HG03039 (cell line): Measurements from ENCODE around the gene TNK2.

ENCODE experiments used
- ATAC-seq: cut with Tn5 transposase; IDR thresholded peaks from one replicate; pipeline ENCODE4 v1.9.1; 2021; ENCODE audit warnings: mild to moderate bottlenecking, moderate library complexity; ENCODE audit not compliant: unreplicated experiment

TNK2 gene

DNA sequence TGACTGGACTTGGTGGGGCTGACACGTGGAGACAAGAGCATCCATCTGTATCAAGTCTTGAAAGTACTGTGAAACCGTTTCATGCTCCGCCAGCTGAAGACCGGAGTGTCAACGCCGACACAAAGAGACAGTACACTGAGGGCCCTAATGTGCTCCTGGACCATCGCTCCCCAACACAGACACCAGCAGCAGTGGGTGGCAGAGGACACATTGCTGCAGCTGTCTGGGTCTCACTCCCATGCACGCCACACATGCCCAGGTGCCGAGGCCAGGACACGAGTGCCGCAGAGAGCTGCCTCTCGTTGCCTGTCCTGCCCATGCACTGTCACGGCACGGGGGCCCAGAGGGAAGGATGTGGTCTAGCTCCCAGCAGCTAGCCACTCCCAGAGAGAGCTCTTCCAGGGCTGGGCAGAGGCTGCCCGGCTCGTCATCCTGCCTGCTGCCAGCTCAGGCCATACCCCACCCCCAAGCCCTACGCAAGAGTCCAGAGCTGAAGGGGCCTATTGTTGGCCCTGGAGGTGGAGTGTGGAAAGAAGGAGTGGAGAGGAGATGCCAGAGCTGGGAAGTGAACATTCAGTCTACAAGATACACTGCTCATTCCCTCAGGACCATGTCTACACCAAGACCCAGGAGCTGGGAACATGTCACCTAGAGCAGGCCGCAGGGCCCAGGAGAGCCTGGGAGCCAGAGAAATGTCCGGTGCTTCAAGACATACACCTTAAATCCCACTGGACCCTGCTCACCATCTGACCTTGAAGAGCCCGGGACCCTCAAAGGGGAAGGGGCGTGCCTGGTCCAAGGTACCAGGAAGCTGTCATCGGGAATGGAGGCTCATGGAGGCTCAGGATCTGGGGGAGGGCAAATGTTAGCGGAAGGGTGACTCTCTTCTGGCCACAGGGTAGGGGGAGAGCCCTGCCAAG is 7.7 kb downstream of the TNK2 start:
- ATAC-seq: no peak

GRCh38 chr3:195899701-195900435 is 8.5 kb downstream of the TNK2 start:
- ATAC-seq: no peak

GRCh38 chr3:195897853-195898415 is 10.4 kb downstream of the TNK2 start:
- ATAC-seq: no peak

DNA sequence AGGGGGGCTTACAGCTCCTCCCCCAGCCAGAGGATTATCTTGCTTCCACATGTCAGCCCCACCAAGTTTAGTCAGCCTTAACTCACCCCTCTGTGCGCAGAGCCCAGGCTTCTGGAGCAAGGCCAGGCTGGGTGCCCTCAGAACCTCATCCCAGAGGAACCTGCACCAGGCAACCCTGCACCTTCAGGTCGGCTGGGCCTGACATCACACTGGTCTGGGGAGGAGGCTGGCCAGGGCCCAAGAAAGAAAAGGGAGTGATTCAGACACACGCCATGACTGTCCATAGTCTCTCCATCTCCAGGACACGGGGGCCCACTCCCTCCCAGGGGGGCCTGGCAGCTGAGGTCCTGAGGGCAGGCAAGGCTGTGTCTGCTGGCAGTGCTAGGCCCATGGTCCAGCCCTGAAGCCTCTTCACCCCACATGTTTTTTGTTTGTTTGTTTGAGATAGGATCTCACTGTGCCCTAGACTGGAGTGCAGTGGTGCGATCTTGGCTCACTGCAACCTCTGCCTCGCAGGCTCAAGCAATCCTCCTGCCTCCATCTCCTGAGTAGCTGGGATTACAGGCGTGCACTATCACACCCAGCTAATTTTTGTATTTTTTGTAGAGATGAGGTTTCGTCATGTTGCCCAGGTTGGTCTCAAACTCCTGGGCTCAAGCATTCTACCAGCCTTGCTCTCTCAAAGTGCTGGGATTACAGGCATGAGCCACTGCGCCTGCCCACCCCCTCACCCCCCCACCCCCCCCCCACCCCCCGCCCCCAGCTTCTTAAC is 11.1 kb downstream of the TNK2 start:
- no peak for ATAC-seq

DNA sequence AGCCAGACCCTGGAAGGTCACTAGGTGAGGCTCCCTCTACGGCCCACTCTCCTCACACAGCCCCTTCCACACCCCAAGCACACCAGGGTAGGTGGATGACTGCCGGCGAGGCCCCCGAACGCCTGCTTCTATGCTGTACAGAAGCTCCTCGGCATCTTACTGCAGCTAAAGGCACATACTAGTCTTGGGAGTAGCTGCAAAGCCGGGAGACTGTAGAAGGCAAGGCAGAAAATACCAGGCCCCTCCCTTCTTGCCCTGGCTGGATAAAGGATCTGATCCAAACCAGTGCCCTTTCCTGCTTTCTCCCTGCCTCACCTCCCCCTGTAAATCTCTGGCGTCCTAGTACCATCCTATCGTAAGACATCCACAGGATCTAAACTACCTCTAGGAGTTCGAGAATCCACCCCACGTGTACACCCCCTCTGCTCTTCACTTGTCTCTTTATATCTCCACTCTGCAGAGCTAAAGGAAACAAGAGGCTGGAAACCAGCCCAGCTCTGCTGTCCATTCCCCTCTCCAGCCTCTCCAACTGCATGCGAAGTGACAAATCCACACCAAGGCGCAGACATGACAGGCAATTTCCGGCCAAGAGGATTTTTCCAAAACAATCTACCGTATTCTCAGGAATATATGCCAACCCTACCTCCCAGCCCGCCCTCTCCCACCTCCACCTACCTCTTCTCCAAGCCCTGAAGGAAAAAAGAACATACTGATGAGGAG is 11.8 kb downstream of the TNK2 start:
- no peak for ATAC-seq

DNA sequence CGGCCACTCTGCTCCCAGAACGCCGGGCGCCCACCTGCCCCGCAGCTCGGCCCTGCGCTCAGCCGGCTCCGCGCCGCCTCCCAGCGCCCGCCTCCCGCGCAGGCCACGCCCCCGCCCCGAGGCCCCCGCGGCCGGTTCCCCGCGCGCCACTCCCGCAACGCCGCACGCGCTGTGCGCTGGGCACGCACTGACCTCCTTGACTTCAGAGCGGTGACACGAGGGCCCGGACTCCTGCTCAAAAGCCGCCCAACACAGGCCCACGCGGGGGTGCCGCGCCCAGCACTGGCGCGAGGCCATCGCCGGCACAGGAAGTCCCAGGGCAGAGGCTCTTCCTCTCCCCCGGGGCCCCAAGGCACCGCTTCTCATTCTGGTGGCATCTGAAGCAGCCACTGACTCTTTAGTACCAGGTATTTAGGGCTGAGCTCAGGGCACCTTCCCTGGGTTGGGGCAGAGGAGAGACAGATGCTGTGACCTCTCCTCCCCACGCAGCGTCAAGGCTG is 12.4 kb downstream of the TNK2 start:
- peak; percentile 42 for ATAC-seq

DNA sequence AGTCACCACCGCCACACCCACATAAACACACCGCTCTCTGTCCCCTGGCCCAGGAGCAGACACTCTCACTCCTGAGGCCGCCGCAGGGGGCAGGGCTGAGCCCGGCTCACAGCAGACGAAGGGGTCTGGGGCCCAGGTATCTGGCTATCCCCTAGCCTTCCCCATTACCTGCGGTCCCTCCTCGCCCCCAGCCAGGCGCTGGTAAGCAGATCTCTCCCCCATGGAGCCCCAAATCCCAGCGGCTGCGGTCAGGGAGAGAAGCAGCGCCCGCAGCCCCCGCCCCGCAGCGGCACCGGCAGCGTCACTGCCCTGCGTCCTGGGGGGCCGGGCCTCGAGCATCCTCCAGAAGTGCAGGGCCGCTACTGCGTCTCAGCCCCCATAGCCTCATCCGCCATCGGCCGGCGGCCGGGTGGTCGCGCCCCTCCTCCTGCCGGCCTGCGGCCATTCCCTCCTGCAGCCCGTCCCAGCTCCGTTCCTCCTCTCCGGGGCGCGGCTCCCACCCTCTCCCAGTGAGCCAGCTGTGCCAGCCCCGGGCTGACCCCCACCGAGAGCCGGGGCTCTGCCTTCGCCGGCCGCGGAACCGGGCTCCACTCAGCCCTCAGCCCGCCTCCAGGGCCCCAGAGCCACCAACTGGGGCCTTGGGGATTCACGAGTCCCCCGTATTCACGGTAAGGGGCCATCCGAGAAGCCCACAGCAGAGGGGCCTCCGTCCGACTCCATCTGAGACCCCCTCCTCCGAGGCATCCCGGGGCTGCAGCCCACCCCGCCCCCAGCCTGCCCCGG is 13.1 kb downstream of the TNK2 start:
- ATAC-seq: peak; percentile 32

DNA sequence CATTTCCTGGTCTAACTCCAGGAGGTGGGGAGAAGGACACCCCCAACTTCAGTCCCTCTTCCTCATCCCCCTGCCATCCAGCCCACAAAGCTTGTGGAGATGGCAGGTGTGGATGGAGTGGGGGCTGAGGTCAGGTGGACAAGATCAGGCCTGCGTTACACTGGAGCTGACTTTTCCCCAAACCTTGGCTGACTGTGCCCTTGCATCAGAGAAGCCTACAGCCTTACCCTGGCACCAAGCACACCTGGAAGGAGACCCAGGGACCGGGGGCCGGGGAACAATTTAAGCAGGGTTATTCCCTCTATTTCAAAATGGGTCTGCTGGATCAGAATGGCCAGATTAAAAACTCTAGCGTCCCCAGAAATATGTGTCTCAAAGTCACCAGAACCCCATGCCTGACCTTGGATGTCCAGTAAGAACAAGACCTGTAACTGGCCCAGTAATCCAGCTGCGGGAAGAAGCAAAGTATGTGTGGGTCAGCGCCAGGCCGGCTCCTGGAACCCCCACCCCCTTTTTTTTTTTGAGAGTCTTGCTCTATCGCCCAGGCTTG is 14.4 kb downstream of the TNK2 start:
- no peak for ATAC-seq

DNA sequence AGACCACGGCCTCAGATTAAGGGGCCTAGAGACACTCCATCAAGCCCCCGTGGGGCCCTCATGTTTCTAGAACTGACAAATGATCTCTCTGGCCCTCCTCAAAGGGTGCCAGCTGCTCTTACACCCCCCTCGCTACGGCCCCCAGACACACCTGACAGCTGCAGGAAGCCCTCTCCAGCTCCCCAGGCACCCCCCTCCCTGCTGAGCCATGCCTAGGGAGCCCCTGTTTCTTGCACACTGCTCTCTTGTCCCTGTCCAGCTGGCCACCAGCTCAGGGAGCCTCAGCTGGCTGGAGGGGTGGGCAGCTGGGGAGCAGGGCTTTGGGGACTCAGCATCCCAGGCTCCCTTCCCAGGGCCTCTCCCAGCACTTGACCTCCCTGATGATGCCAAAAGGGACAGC is 14.8 kb downstream of the TNK2 start:
- ATAC-seq: no peak

DNA sequence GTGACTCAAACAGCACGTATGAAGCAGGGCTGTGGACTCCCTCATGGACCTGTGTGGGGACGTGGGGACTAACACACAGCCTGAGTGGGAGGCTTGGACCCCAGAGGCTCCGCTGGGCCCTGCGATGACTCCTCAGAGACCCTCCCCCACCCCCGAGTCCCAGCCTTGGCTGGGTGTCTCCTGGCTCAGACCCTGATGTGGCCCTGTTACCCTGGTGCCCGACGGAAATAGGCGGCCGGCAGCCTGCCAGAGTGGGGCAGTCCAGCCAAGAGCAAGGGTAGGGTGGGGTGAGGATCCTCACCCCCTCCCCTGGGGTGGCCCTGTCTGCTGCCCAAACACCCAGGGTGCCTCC is 15.3 kb downstream of the TNK2 start:
- ATAC-seq: no peak

DNA sequence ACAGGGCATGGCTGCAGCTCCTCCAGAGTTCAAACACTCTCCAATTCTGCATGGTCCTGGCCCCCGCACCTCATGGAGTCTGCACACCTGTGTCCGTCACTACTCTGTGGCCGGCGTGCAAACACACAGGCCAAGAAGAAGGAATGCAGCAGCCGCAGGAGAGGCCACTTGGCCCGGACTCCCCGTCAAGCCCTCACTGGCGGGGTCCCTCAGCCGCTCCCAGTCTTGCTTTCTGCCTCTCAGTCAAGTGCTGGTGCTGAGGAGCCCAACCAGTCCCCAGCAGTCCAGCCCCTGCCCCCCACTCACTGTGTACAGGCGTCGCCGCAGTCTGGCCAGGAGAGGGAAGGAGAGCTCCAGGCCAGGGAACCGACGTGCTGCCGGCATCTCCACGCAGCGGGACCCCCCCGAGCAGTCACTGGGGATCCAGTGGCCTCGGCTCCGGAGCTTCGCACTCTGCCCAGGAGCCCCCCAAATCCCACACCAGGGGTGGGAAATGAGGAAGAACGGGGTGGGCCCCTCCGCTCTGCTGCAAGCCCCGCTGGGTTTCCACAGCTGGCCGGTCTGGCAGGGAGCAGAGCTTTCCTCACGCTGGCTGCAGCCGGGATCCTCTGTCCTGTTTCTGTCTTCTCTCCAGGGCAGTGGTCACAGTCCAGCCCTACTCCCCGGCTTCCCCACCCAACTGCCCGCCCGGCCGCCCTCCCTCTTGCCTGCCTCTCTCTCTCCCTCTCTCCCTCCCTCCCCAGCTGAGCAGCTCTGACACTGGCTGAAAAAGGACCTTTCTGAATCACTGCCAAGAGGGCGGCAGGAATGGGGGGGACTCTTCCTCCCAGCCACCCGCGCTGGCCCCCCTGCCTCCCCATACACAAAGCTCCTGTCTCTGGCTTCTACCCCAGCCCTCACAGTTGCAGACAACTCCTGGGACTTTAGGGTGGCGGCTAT is 16.0 kb downstream of the TNK2 start:
- no peak for ATAC-seq

- ATAC-seq: no peak
Measured at GRCh38 chr3:195891431-195892104, 16.8 kb downstream of the TNK2 start.

DNA sequence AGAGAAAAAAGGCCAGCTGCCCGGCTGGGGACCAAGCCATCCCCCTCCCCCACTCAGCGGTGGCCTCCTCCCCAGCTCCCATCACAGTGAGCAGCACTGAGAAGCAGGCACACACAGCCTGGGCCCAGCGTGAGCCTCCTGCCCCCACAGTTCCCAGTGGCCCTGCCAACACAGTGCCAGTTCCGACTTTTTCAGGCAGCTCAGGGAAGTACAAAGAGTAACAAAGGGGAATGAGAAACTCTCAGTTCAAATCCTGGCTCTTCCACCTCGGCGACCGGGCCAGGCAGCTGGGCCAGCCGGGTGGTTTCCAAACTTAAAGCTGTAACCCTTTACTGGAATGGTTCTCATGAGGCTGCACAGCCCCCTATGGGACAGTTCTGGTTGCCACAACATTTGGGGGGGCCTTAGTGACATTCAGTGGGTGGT is 18.5 kb downstream of the TNK2 start:
- ATAC-seq: no peak

- ATAC-seq: no peak
Measured at GRCh38 chr3:195888981-195889869, 19.1 kb downstream of the TNK2 start.

DNA sequence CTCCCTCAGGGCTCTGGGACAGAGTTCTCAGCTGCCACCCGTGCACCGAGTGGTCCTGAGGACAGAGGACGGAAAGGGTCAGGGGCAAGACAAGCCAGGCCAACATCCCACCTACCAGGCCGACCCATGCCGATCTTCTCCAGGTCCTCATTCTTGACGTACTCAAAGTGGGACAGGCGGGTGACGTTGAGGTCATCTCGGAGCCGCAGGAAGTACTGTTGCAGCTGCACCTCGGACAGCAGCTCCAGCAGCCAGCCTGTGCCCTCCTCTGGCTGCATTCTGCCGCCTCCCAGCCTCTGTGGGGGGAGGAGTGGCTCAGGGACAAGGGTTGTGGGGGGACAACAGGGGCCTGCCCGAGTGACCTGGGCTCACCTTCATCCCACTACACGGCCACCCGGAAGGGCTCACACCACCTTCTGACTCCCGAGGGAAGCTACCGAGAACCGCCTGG is 20.0 kb downstream of the TNK2 start:
- no peak for ATAC-seq

GRCh38 chr3:195887670-195888069 is 20.7 kb downstream of the TNK2 start:
- ATAC-seq: no peak
